Smooth muscle cell (in vitro differentiated cells): Measurements from ENCODE around the gene UBE2E2. TPM values are rescaled to one million over a fixed set of nuclear protein-coding genes. Genes with fewer than 3 reads are reported as not detected.

Experiments used
- DNase-seq: peaks from one replicate; lab custom pipeline; 2025; ENCODE audit not compliant: unreplicated experiment; lab: John Stamatoyannopoulos, UW
- H2AFZ ChIP-seq: fragments of 200-600 bp; sonication (generic); 2 replicates; pipeline ENCODE4 v1.6.0; 2016; ENCODE audit warnings: antibody characterized with exemption, low read depth, mild to moderate bottlenecking
- H3F3A ChIP-seq: fragments of 200-600 bp; sonication (generic); 2 replicates; pipeline ENCODE4 v1.6.0; 2017; ENCODE audit warnings: antibody characterized with exemption, low read depth
- H3K27ac ChIP-seq: fragments of 200-600 bp; sonication (generic); 2 replicates; pipeline ENCODE4 v1.5.1; 2016; ENCODE audit warnings: low read depth, mild to moderate bottlenecking
- H3K27me3 ChIP-seq: fragments of 200-600 bp; sonication (generic); 2 replicates; pipeline ENCODE4 v1.6.1; 2016; ENCODE audit warnings: low read depth, mild to moderate bottlenecking
- H3K36me3 ChIP-seq: fragments of 200-600 bp; sonication (generic); 2 replicates; pipeline ENCODE4 v1.5.1; 2016; ENCODE audit warnings: low read depth
- H3K4me1 ChIP-seq: fragments of 200-600 bp; sonication (generic); 2 replicates; pipeline ENCODE4 v1.5.1; 2016; ENCODE audit warnings: low read depth
- H3K4me2 ChIP-seq: fragments of 200-600 bp; sonication (generic); 2 replicates; pipeline ENCODE4 v1.6.0; 2016; ENCODE audit warnings: mild to moderate bottlenecking
- H3K4me3 ChIP-seq: fragments of 200-600 bp; sonication (generic); 2 replicates; pipeline ENCODE4 v1.5.1; 2016; ENCODE audit warnings: mild to moderate bottlenecking
- H3K79me2 ChIP-seq: fragments of 200-600 bp; sonication (generic); 2 replicates; pipeline ENCODE4 v1.6.0; 2016; ENCODE audit warnings: low read depth, mild to moderate bottlenecking
- H3K9ac ChIP-seq: fragments of 200-600 bp; sonication (generic); 2 replicates; pipeline ENCODE4 v1.6.0; 2016; ENCODE audit warnings: low read depth
- H3K9me3 ChIP-seq: fragments of 200-600 bp; sonication (generic); replicated peaks from 2 replicates; pipeline ENCODE4 v1.5.1; 2016; ENCODE audit warnings: low read depth
- H4K20me1 ChIP-seq: fragments of 200-600 bp; sonication (generic); 2 replicates; pipeline ENCODE4 v1.6.0; 2016; ENCODE audit warnings: low read depth
- WGBS: methylation state at CpG from one replicate; pipeline ENCODE4 v1.1.7; 2016; ENCODE audit warnings: low lambda C conversion rate; 5-methylcytosine and 5-hydroxymethylcytosine counted together
- polyA plus RNA-seq: library from polyadenylated mRNA; unstranded; fragments of >200 nt; fragmentation: Nextera tagmentation; extraction: Ambion mirVana; gene quantifications from 2 replicates; pipeline ENCODE4 v1.2.1, GENCODE V29; 2016
- total RNA-seq: library from RNA; depleted of rRNA; stranded (reverse); fragments of >200 nt; gene quantifications from 2 replicates; pipeline ENCODE4 v1.2.3, GENCODE V29; 2014
- TF ChIP-seq, protein P1 (sequence below): fragments of 200-600 bp; sonication (generic); IDR thresholded peaks from 2 replicates; pipeline ENCODE4 v1.5.1; 2017; ENCODE audit warnings: borderline replicate concordance, mild to moderate bottlenecking, antibody characterized with exemption; ENCODE audit not compliant: insufficient read depth, poor library complexity, severe bottlenecking

Gene UBE2E2
- total and polyA plus RNA-seq, 2 experiments from 2014 or later = 65.9 to 121 TPM

DNA sequence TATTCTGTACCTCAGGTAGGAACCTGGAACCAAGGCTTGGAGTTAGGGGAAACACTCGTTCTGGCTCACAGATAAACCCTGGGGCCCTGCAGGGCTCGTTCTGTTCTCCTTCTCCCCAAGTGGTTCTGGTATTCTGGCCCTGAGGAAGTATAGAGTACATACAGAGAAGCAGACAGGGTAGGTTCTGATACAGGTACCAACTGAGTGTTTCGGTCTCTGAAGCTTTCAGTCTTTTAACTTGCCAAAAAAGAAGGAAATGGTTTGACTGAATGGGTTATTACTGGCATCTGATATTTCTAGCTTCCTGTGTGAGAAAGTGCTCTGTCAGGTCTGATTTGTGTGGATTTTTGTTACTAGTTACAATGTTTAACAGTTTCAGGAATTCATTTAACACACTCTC, 67.3 kb downstream of the UBE2E2 start:
- H3K4me3 ChIP-seq = no peak overlapping the region
- no peaks in the 10 kb centered on the region for H3K27me3 ChIP-seq
- H3F3A ChIP-seq = no peaks in the 10 kb centered on the region
- H3K9ac ChIP-seq = no peak overlapping the region
- H4K20me1 ChIP-seq = peaks cover 22% of the 10 kb centered on the region
- TF ChIP-seq, protein P1, sequence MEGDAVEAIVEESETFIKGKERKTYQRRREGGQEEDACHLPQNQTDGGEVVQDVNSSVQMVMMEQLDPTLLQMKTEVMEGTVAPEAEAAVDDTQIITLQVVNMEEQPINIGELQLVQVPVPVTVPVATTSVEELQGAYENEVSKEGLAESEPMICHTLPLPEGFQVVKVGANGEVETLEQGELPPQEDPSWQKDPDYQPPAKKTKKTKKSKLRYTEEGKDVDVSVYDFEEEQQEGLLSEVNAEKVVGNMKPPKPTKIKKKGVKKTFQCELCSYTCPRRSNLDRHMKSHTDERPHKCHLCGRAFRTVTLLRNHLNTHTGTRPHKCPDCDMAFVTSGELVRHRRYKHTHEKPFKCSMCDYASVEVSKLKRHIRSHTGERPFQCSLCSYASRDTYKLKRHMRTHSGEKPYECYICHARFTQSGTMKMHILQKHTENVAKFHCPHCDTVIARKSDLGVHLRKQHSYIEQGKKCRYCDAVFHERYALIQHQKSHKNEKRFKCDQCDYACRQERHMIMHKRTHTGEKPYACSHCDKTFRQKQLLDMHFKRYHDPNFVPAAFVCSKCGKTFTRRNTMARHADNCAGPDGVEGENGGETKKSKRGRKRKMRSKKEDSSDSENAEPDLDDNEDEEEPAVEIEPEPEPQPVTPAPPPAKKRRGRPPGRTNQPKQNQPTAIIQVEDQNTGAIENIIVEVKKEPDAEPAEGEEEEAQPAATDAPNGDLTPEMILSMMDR = no peak
- 96% methylated on average over 3 of the region's 3 CpGs for WGBS
- H3K79me2 ChIP-seq = no peaks in the 10 kb centered on the region
- H3K9me3 ChIP-seq = no peaks in the 10 kb centered on the region
- no peak overlapping the region for H3K27ac ChIP-seq
- no peaks in the 10 kb centered on the region for H3K36me3 ChIP-seq
- no peaks in the 10 kb centered on the region for H3K4me1 ChIP-seq
- H2AFZ ChIP-seq = no peak overlapping the region
- DNase-seq = no peak
- H3K4me2 ChIP-seq = no peak overlapping the region

DNA sequence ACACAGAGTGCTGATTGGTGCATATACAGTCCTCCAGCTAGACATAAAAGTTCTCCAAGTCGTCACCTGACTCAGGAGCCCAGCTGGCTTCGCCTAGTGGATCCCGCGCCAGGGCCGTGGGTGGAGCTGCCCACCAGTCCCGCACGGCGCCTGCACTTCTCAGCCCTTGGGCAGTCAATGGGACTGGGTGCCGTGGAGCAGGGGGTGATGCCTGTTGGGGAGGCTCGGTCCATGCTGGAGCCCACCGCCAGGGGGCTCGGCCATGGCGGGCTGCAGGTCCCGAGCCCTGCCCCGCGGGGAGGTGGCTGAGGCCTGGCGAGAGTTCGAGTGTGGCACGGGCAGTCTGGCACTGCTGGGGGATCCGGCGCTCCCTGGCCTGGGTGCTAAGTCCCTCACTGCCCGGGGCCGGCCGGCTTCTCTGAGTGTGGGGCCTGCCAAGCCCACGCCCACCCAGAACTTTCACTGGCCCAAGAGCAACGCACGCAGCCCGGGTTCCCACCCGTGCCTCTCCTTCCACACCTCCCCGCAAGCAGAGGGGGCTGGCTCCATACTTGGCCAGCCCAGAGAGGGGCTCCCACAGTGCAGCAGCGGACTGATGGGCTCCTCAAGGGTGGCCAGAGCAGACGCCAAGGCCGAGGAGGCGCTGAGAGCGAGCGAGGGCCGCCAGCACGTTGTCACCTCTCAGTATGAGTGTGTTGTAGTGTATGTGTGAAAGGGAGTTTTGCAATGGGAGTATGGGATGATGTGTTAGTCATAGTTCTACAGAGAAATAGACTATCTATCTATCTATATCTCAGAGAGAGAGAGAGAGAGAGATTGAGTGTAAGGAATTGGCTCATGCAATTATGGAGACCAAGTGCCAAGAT, 69.0 kb downstream of the UBE2E2 start:
- DNase-seq = no peak
- Histone ChIP-seq H4K20me1 (peaks cover 37% of the 10 kb centered on the region), H3K9ac (no peak overlapping the region), H3K27me3 (no peaks in the 10 kb centered on the region), H3K4me2 (no peak overlapping the region), H3K79me2 (no peaks in the 10 kb centered on the region), H3K4me3 (no peak overlapping the region), H3K4me1 (no peaks in the 10 kb centered on the region), H2AFZ (no peak overlapping the region), H3F3A (no peaks in the 10 kb centered on the region), H3K27ac (no peak overlapping the region), H3K36me3 (no peaks in the 10 kb centered on the region), H3K9me3 (no peaks in the 10 kb centered on the region)
- TF ChIP-seq, protein P1 = no peak
- WGBS = 95% methylated on average over 36 of the region's 38 CpGs

DNA sequence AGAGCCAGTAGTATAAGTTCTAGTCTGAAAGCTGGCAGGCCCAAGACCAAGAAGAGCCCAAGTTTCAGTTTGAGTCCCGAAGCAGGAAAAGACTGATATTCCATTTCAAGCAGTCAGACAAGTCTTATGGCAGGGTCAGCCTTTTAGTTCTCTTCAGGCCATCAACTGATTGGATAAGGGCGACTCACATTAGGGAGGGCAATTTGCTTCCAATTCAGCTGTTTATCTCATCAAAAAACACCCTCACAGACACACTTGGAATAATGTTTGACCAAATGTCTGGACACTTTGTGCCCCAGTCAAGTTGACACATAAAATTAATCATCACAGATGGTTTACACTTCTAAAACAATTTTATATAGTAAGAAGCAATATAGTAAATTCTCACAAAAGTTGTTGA, 69.7 kb downstream of the UBE2E2 start:
- TF ChIP-seq, protein P1 = no peak
- Histone ChIP-seq H3F3A (no peaks in the 10 kb centered on the region), H2AFZ (no peak overlapping the region), H4K20me1 (peaks cover 44% of the 10 kb centered on the region), H3K9ac (no peak overlapping the region), H3K36me3 (no peaks in the 10 kb centered on the region), H3K4me2 (no peak overlapping the region), H3K27ac (no peak overlapping the region), H3K9me3 (no peaks in the 10 kb centered on the region), H3K4me3 (no peak overlapping the region), H3K4me1 (no peaks in the 10 kb centered on the region), H3K79me2 (no peaks in the 10 kb centered on the region), H3K27me3 (no peaks in the 10 kb centered on the region)
- 97% methylated on average over 2 of the region's 2 CpGs for WGBS
- DNase-seq = no peak

DNA sequence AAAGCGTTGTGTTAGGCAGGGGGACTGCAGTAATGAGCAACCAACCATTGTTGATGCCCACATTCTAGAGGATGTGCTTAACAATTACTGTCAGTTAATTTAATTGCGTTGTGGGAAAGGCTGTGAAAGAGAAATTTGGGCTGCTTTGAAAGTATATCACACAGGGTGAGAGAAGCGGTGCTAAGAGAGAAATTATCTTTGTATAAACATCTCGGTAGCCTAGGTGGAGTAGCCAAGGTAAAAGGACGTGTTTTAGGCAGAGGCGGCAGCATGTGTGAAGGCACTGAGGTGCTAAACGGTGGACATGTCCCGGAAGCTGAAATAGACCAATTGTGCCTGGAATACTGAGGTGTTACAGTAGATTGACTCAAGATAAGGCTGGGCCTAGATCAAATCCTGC, 71.9 kb downstream of the UBE2E2 start:
- WGBS = 81% methylated on average over 8 of the region's 8 CpGs

More for the DNA sequence above, 71.9 kb downstream of the UBE2E2 start:
- Histone ChIP-seq H3K4me3 (no peak overlapping the region), H3F3A (no peaks in the 10 kb centered on the region), H3K79me2 (peaks cover 6% of the 10 kb centered on the region), H3K9ac (no peak overlapping the region), H3K9me3 (no peaks in the 10 kb centered on the region), H3K27me3 (no peaks in the 10 kb centered on the region), H3K4me1 (no peaks in the 10 kb centered on the region), H3K4me2 (no peak overlapping the region), H4K20me1 (peaks cover 67% of the 10 kb centered on the region), H3K27ac (no peak overlapping the region), H2AFZ (no peak overlapping the region), H3K36me3 (no peaks in the 10 kb centered on the region)
- DNase-seq = no peak
- TF ChIP-seq, protein P1 = no peak
